ENCODE results near the gene ACBD5. TPM values are rescaled to one million over a fixed set of nuclear protein-coding genes. Genes with fewer than 3 reads are reported as not detected.
A peak's percentile ranks its signal among the peaks of the same experiment; 100 is the strongest.
"Not testable (repeated sequence)": the region's sequence is repeated elsewhere in the genome, so short reads cannot be mapped to it uniquely, and the experiment has no call there.

The ACBD5 gene, protein sequence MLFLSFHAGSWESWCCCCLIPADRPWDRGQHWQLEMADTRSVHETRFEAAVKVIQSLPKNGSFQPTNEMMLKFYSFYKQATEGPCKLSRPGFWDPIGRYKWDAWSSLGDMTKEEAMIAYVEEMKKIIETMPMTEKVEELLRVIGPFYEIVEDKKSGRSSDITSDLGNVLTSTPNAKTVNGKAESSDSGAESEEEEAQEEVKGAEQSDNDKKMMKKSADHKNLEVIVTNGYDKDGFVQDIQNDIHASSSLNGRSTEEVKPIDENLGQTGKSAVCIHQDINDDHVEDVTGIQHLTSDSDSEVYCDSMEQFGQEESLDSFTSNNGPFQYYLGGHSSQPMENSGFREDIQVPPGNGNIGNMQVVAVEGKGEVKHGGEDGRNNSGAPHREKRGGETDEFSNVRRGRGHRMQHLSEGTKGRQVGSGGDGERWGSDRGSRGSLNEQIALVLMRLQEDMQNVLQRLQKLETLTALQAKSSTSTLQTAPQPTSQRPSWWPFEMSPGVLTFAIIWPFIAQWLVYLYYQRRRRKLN
- 10 to 100 TPM; 18.1 to 20.2 TPM for total RNA-seq

DNA sequence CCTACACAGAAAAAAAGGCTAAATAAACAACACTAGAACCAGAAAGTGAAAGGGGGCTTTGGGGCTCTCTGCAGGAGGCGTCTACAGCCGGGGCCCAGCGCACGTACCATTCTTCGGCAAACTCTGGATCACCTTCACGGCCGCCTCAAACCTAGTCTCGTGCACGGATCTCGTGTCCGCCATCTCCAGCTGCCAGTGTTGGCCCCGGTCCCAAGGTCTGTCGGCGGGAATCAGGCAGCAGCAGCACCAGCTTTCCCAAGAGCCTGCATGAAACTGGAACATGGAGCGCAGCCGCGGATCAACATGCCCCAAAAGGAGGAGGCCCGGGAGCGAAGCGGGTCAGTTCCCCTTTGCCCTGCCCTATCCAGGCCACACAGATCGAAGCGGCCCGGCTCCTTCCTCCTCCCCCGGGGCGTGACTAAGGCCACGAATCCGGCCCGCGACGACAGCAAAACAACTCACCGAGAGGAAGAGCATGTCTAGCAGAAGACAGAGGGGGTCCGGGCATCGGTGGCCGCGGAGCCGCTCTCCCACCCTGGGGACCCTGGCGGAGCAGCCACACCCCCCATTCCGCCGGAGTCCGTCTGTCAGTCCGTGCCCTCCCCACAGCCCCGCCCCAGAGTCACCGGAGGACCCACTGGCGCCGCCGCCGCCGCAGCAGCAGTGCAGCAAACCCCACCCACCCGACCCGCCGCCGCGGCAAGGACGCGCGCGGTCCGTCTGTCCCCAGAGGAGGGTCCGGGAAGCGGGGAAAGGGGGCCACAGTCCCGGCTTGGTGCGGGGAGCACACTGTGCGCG, at the start of gene ACBD5:
Gene ACBD5, minus strand, starts transcription at position 586 of the 798 bp plus-strand sequence. Its CDS starts 109 bp downstream, at position 477.
- Mint-ChIP-seq H3K36me3 (peaks cover 26% of the 10 kb centered on the region), H3K27ac (peak within 1 kb of the TSS; percentile 99), H3K4me1 (peaks cover 18% of the 10 kb centered on the region)

DNA sequence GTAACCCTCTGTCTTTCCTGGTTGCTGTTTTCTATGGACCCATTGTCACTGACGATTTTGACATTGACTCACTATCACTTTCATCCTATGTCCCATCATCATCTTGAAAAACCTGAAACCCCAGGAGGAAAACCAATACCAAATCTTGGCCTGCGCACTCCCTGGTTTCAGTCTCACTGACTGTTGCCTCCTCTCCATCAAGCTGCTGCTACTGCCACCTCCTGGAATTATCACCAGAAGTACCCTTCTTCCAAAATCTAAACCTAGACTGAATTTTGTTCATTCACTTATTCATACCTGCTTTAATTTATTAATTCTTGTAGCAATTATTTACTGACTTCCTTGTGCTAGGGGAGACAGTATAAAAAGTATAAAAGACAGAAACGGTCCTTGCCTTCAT, 44.5 kb upstream of the ACBD5 start:
- Mint-ChIP-seq H3K27me3 (no peaks in the 10 kb centered on the region), H3K36me3 (no peaks in the 10 kb centered on the region), H3K27ac (peak overlapping the region; percentile 67), H3K9me3 (no peaks in the 10 kb centered on the region), H3K4me1 (peaks cover 6% of the 10 kb centered on the region), H3K4me3 (no peak overlapping the region)
- DNase-seq, result peak; percentile 35

More for the DNA sequence above, at the start of gene ACBD5:
- H3K27me3 Mint-ChIP-seq, result no peaks in the 10 kb centered on the region
- no peaks in the 10 kb centered on the region for H3K9me3 Mint-ChIP-seq
- peak; percentile 76 for DNase-seq
- H3K4me3 Mint-ChIP-seq, result peak within 1 kb of the TSS; percentile 93

DNA sequence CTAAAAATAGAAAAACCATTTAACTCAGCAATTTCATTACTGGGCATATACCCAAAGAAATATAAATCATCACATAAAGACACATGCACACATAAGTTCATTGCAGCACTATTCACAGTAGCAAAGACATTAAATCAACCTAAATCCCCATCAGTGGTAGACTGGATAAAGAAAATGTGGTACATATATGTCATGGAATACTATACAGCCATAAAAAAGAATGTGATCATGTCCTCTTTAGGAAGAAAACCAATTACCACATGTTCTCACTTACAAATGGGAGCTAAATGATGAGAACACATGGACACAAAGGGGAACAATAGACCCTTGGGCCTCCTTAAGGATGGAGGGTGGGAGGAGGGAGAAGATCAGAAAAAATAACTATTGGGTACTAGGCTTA, 36.0 kb upstream of the ACBD5 start:
- Mint-ChIP-seq H3K4me3 (no peak overlapping the region), H3K27me3 (peaks cover 40% of the 10 kb centered on the region), H3K36me3 (no peaks in the 10 kb centered on the region), H3K4me1 (no peaks in the 10 kb centered on the region), H3K27ac (no peak overlapping the region), H3K9me3 (peaks cover 1% of the 10 kb centered on the region)
- DNase-seq, result no peak

DNA sequence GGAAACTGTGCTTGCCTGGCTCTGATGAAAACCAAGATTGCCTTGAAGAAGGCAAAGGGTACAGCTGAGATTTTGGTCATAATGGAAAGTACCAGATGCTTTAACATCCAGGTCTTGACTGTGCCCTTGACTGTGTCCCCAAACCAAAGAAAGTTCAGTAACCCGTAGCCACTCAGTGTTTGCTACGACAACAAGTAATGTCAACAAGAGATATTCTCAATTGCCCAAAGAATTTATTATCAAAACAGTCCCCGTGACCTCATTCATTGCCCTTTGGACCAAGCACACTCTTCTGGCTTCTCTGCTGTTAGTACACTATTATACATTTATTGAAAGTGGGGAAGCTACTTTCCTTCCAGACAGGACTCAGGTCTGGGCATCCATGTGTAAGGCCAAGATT, 25.4 kb upstream of the ACBD5 start:
- not testable (repeated sequence) for H3K36me3 Mint-ChIP-seq, H3K4me3 Mint-ChIP-seq, H3K4me1 Mint-ChIP-seq, H3K27ac Mint-ChIP-seq, H3K9me3 Mint-ChIP-seq, DNase-seq
- H3K27me3 Mint-ChIP-seq, result peaks cover 28% of the 10 kb centered on the region

DNA sequence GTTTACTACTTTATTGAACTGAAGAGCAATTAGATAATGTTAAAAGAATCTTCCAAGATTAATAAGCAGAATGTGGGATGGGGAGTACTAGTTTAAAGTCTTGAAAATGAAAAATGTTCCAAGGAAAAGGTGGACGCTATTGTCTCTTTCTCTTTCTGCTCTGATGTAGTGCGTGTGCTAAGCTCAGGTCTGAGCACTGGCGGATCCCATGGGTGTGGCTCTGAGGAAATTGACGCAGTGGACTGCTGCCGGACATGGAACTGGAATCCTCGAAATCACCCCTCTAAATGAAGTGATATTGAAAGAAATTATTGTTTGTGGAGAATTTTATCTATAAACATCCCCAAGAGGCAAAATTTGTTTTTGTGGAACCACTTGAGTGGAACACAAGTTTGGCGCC, 22.2 kb upstream of the ACBD5 start:
- not testable (repeated sequence) for H3K4me3 Mint-ChIP-seq, H3K27ac Mint-ChIP-seq, H3K36me3 Mint-ChIP-seq, DNase-seq, H3K9me3 Mint-ChIP-seq
- Mint-ChIP-seq H3K27me3 (peaks cover 49% of the 10 kb centered on the region), H3K4me1 (peaks cover 19% of the 10 kb centered on the region)

DNA sequence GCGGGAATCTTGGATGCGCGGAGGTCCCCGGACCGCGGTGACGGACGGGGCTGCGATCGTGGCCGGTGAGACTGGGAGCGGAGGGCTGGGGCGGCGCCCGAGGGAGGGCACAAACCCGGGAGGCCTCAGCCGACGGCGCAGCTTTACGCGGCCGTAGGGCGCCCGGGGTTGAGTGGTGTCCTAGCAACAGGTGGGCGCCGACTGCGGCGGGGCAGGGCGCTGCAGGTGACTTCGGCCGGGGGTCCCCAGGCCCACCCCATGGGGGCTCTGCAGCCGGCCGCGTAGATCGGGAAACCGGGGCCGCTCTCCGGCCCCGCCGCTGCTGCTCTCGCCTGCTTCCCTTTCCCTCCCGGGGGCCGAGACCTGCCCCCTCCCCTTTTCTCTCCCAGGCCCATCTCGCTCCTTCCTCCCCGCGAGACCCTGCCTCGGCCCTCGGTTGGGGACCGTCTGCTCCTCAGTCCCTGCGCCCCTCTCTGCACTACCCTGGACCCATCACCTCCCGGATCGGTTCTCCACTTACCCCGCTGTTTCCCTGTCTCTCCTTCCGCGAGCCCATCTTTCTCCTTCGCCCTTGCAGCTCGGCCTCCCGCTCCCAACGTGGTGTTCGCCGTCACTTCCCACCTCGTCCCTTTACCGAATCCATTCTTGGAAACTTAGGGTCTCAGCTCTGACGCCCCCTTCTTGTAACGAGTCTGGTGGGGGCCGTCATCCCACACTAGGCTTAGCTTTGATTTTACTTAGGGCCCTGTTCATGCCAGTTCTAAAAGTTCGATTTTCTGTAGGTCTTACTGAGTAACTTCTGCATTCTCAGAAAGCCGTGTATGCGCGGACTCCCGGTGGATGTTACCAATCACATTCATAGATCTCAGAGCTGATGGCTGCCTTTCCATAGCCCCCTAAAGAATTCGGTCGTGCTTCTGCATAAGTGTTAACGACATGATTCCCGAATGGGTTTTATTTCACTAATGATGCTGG, 18.5 kb upstream of the ACBD5 start:
- Mint-ChIP-seq H3K36me3 (peaks cover 7% of the 10 kb centered on the region), H3K9me3 (no peaks in the 10 kb centered on the region), H3K4me1 (peaks cover 20% of the 10 kb centered on the region), H3K27me3 (peaks cover 58% of the 10 kb centered on the region), H3K27ac (no peak overlapping the region), H3K4me3 (peak overlapping the region; percentile 85)
- peak; percentile 34 for DNase-seq

DNA sequence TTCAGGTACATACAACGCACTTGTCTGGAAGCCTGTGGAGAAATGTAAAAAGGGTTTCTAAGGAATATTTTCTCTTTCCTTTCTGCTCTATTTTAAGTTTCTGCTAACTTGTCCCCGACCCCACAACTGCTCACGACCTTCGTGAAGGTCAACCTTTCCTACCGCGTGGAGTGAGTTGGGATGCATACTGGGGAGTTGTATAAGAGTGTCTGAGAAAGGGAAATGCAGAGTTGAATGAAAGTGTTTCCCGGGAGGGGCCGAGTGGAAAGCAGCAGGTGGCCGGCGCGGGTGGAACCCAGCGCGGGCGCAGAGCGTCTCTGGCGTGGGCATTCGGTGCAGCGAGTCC, 17.9 kb upstream of the ACBD5 start:
- peaks cover 55% of the 10 kb centered on the region for H3K27me3 Mint-ChIP-seq
- H3K4me3 Mint-ChIP-seq, result peak overlapping the region; percentile 85
- no peak overlapping the region for H3K27ac Mint-ChIP-seq
- DNase-seq, result no peak
- H3K36me3 Mint-ChIP-seq, result peaks cover 7% of the 10 kb centered on the region
- H3K9me3 Mint-ChIP-seq, result no peaks in the 10 kb centered on the region
- H3K4me1 Mint-ChIP-seq, result peaks cover 24% of the 10 kb centered on the region

DNA sequence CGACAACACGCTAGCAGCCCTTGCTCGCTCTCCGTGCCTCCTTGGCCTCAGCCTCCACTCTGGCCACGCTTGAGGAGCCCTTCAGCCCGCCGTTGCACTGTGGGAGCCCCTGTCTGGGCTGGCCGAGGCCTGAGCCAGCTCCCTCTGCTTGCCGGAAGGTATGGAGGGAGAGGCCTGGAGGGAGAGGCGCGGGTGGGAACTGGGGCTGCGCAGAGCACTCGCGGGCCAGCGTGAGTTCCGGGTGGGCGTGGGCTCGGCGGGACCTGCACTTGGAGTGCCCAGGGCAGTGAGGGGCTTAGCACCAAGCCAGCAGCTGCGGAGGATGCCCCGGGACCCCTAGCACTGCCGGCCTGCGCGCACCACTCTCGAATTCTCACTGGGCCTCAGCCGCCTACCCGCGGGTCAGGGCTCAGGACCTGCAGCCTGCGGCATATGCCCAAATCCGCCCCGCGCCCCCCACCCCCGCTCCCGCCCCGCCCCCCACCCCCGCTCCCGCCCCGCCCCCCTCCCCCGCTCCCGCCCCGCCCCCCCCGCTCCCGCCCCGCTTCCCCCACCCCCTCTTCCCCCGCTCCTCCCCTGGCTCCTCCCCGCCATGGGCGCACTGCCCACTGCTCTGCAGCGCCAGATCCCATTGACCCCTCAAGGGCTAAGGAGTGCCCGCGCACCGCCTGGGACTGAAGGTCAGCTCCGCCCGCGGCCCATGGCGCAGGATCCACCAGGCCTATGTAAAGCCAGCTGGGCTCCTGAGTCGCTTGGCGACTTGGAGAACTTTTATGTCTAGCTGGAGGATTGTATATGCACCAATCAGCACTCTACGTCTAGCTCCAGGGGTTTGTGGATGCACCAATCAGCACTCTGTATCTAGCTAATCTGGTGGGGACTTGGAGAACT, 15.9 kb upstream of the ACBD5 start:
- peaks cover 43% of the 10 kb centered on the region for H3K27me3 Mint-ChIP-seq
- peaks cover 30% of the 10 kb centered on the region for H3K4me1 Mint-ChIP-seq
- H3K9me3 Mint-ChIP-seq, result no peaks in the 10 kb centered on the region
- peaks cover 12% of the 10 kb centered on the region for H3K36me3 Mint-ChIP-seq
- no peak overlapping the region for H3K27ac Mint-ChIP-seq
- no peak overlapping the region for H3K4me3 Mint-ChIP-seq
- DNase-seq, result no peak

DNA sequence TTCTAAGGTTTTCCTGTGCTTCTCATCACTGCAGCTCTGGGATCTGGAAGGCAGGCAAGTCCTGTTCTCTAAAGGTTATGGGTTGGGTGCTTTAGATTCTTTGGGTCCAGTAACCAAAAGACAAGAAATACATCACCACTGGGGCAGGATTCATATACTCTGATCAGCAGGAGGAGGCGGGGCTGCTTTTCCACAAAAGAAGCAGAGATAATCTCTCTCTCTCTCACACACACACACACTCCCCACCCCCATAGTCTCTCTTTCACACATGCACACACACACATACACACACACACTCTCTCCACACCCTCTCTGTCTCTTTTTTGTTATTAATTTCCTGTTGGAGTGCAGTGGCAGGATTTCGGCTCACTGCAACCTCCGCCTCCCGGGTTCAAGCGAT, 13.0 kb upstream of the ACBD5 start:
- peak overlapping the region; percentile 78 for H3K4me3 Mint-ChIP-seq
- H3K27me3 Mint-ChIP-seq, result peaks cover 17% of the 10 kb centered on the region
- peaks cover 17% of the 10 kb centered on the region for H3K36me3 Mint-ChIP-seq
- peaks cover 22% of the 10 kb centered on the region for H3K4me1 Mint-ChIP-seq
- peak overlapping the region; percentile 29 for H3K27ac Mint-ChIP-seq
- H3K9me3 Mint-ChIP-seq, result no peaks in the 10 kb centered on the region
- no peak for DNase-seq

DNA sequence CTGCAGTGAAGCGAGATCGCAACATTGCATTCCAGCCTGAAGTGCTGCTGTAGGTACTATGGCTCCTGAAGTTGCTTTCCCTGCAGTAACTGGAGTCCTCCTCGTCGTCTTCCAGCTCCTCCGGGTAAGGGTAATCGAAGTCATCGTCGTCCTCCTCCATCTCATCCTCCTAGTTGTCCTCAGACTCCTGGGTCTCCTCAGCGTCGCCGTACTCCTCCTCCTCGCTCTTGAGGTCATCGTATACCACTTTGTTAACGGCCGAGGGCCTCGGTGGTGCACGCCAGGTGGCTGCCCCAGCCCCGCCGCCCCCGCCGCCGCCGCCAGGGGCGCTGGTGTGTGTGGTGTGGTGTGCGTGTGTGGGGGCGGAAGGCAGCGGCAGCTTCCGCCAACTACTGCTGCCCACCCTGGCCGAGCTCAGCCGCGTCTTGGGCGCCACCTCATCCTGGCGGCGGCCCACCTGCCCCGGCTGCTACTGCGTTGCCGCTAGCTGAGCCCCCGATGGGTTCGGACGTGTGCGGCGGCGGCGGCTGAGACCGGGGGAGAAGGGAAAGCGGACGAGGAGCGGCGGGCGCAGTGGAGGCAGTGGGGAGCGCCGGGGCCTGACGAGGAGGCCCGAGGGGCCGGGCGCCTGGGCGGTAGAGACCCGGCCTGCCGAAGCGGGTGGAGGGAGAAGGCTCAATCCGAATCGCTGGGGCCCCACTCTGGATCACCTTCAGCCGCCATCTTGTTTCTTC, 11.8 kb upstream of the ACBD5 start:
- peak; percentile 90 for DNase-seq
- Mint-ChIP-seq H3K9me3 (no peaks in the 10 kb centered on the region), H3K36me3 (peaks cover 16% of the 10 kb centered on the region), H3K4me1 (peaks cover 11% of the 10 kb centered on the region), H3K27ac (peak overlapping the region; percentile 81), H3K4me3 (peak overlapping the region; percentile 78), H3K27me3 (peaks cover 6% of the 10 kb centered on the region)

DNA sequence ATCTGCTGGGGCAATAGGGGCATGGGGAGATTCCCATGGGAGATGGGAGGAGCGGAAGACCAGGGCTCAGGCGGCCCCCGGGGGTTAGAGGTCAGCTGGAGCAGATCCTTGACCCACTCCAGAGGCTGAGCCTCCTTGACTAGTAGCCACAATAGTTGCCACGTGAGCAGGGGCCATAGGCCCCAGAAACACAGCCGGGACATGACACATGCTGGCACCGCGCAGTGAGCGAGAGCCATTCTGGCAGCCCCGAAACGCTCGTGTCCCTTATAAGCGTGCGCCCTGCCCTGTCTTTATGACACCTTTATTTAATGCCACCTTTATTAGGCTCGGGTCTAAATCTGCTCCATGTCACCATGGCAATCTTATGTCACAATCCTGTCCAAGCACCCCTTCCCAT, 11.0 kb upstream of the ACBD5 start:
- no peaks in the 10 kb centered on the region for H3K27me3 Mint-ChIP-seq
- no peak overlapping the region for H3K27ac Mint-ChIP-seq
- no peak for DNase-seq
- peaks cover 12% of the 10 kb centered on the region for H3K36me3 Mint-ChIP-seq
- H3K9me3 Mint-ChIP-seq, result no peaks in the 10 kb centered on the region
- no peak overlapping the region for H3K4me3 Mint-ChIP-seq
- H3K4me1 Mint-ChIP-seq, result peaks cover 10% of the 10 kb centered on the region

DNA sequence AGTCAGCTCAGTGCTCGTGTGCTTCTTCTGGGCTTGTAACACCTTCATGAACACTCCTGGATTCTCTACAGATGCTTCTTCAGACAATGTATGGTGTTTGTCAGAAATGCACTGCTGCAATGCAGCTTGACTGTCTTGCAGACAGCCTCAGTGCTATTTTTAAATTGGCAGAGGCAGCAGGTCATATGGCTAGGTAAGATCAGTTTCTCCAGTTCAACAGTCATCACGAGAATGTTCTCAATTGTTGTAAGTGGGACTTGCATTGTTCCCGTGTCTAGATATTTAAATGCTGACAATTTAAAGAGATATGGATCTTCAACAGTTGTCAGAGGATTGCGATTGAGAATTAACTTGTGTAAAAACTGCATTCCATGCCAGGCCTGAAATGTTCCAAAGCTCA, 7.6 kb upstream of the ACBD5 start:
- Mint-ChIP-seq H3K4me1 (peaks cover 16% of the 10 kb centered on the region), H3K27ac (no peak overlapping the region), H3K4me3 (no peak overlapping the region), H3K9me3 (no peaks in the 10 kb centered on the region), H3K27me3 (no peaks in the 10 kb centered on the region), H3K36me3 (peaks cover 24% of the 10 kb centered on the region)
- no peak for DNase-seq

DNA sequence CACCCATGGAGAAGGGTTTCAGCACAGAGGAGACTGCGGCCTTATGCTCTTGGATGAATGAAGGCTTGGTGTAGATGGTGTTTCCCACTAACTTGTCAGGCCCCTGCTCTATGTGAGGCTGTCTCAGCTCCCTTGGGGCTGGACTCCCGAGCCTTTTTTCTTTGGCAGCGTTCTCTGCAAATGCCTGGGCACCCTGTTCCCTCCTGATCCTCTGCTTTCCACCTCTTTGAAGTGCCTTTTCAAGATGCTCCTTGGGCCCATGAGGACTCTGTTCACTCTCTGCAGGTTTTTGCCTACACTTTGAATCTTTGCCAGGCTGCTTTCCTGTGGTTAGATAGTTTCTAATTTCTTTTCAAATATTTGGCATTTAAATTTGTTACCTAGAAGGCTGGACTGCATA, 6.8 kb upstream of the ACBD5 start:
- Mint-ChIP-seq H3K36me3 (peaks cover 31% of the 10 kb centered on the region), H3K4me3 (no peak overlapping the region), H3K4me1 (peaks cover 16% of the 10 kb centered on the region), H3K9me3 (no peaks in the 10 kb centered on the region), H3K27ac (no peak overlapping the region), H3K27me3 (no peaks in the 10 kb centered on the region)
- no peak for DNase-seq

All from activated naive CD8-positive, alpha-beta T cell treated with anti-CD3 and anti-CD28 coated beads for 36 hours (primary cell).